Fibroblast of lung (primary cell): ENCODE data around the gene ZXDC. TPM values are rescaled to one million over a fixed set of nuclear protein-coding genes. Genes with fewer than 3 reads are reported as not detected.

Source experiments
- DNase-seq, 2 donors: peaks; one replicate each; pipeline versions ENCODE4 v3.0.0 to v3.0.0-alpha.2; 2010; ENCODE audit warnings: low read depth in 2 of 2
- H2AFZ ChIP-seq: 2 replicates; pipeline ENCODE4 v1.5.1; 2012; ENCODE audit warnings: low read length, control low read depth, inconsistent platforms
- H3K27ac ChIP-seq: 2 replicates; pipeline ENCODE4 v1.5.1; 2011; ENCODE audit warnings: low read length, control low read depth; ENCODE audit not compliant: insufficient read depth
- H3K27me3 ChIP-seq: 2 replicates; pipeline ENCODE4 v1.5.1; 2011; ENCODE audit warnings: mild to moderate bottlenecking, low read length; ENCODE audit not compliant: control insufficient read depth, insufficient read depth
- H3K36me3 ChIP-seq: 2 replicates; pipeline ENCODE4 v1.5.1; 2011; ENCODE audit warnings: low read length; ENCODE audit not compliant: control insufficient read depth, insufficient read depth
- H3K4me1 ChIP-seq: 2 replicates; pipeline ENCODE4 v1.5.1; 2011; ENCODE audit warnings: low read length; ENCODE audit not compliant: control insufficient read depth, insufficient read depth; ENCODE audit errors: extremely low read depth
- H3K4me2 ChIP-seq: 2 replicates; pipeline ENCODE4 v1.5.1; 2011; ENCODE audit warnings: low read length, control low read depth; ENCODE audit not compliant: insufficient read depth; ENCODE audit errors: extremely low read depth
- H3K4me3 ChIP-seq, 4 experiments: fragments of 200-600 bp in 1 of 4; sonication (generic) in 1 of 4; replicated peaks in 1 of 4; 2 replicates each; pipeline ENCODE4 v1.5.1; 2011 to 2016; ENCODE audit warnings: low read length in 4 of 4, low read depth in 3 of 4, mild to moderate bottlenecking in 3 of 4, control low read depth in 2 of 4, inconsistent platforms in 1 of 4, mixed read lengths in 1 of 4; ENCODE audit not compliant: insufficient read depth in 1 of 4; ENCODE audit errors: control extremely low read depth in 1 of 4
- H3K79me2 ChIP-seq: 2 replicates; pipeline ENCODE4 v1.5.1; 2012; ENCODE audit warnings: mild to moderate bottlenecking, low read length, inconsistent platforms; ENCODE audit not compliant: control insufficient read depth, insufficient read depth
- H3K9ac ChIP-seq: 2 replicates; pipeline ENCODE4 v1.5.1; 2011; ENCODE audit warnings: mild to moderate bottlenecking, low read length, control low read depth; ENCODE audit not compliant: insufficient read depth
- H3K9me3 ChIP-seq: 2 replicates; pipeline ENCODE4 v1.5.1; 2012; ENCODE audit warnings: low read depth, low read length; ENCODE audit not compliant: control insufficient read depth, insufficient read depth
- H4K20me1 ChIP-seq: 2 replicates; pipeline ENCODE4 v1.5.1; 2011; ENCODE audit warnings: low read length; ENCODE audit not compliant: control insufficient read depth, insufficient read depth; ENCODE audit errors: extremely low read depth
- EZH2 ChIP-seq: IDR thresholded peaks from 2 replicates; pipeline ENCODE4 v1.5.1; 2012; ENCODE audit warnings: low read length, control low read depth, mild to moderate bottlenecking; ENCODE audit errors: missing control alignments
- polyA plus RNA-seq, 2 donors: library from polyadenylated mRNA; depleted of rRNA in 1 of 2; stranded (reverse) in 1 of 2; unstranded in 1 of 2; fragments of >200 nt; gene quantifications; 2 replicates each; pipeline ENCODE4 v1.2.1, GENCODE V29; 2011 to 2012; ENCODE audit warnings: missing spikeins in 1 of 2
- total RNA-seq: library from RNA; depleted of rRNA; stranded (reverse); fragments of >200 nt; gene quantifications from 2 replicates; pipeline ENCODE4 v1.2.1, GENCODE V29; 2014
- TF ChIP-seq, protein P1 (sequence below), 2 donors: IDR thresholded peaks in 1 of 2; conservative IDR thresholded peaks in 1 of 2; 1 replicate in 1 of 2; 2 replicates in 1 of 2; pipeline ENCODE4 v1.5.1; 2011 to 2012; ENCODE audit warnings: low read length in 2 of 2, control low read depth in 1 of 2, inconsistent platforms in 1 of 2, low read depth in 1 of 2, mild to moderate bottlenecking in 1 of 2

ZXDC gene
- total and polyA plus RNA-seq, 2 donors (not counting 1 experiment from before 2014, with no cell fraction given), result 5.9 to 17.8 TPM

DNA sequence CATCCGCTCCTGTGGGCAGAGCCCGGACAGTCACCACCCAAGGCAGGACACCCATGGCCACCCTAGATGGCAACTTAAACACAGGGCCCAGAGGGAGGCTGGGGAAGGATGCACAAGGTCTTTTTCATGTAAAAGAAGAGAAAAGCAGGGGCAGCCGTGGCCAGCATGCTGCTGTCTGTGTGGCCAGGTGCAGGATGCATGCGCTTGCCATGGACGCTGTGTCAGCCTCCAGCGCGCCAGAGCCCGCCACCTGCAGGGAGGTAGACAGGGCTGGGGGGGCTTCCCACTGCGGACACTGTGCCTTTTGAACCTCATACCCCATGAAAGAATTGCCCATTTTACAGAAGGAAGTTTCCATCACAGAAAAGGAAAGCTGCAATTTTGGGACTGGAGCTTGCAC, 23.7 kb upstream of the ZXDC start:
- Histone ChIP-seq H3K27ac (no peak overlapping the region), H3K4me1 (no peaks in the 10 kb centered on the region), H3K9me3 (no peaks in the 10 kb centered on the region), H4K20me1 (no peaks in the 10 kb centered on the region), H3K79me2 (no peaks in the 10 kb centered on the region), H3K4me3 (no peak overlapping the region), H3K4me2 (no peak overlapping the region), H3K9ac (no peak overlapping the region), H3K36me3 (no peaks in the 10 kb centered on the region), H2AFZ (no peak overlapping the region), H3K27me3 (peaks cover 5% of the 10 kb centered on the region)
- no peak for TF ChIP-seq EZH2
- TF ChIP-seq, protein P1, sequence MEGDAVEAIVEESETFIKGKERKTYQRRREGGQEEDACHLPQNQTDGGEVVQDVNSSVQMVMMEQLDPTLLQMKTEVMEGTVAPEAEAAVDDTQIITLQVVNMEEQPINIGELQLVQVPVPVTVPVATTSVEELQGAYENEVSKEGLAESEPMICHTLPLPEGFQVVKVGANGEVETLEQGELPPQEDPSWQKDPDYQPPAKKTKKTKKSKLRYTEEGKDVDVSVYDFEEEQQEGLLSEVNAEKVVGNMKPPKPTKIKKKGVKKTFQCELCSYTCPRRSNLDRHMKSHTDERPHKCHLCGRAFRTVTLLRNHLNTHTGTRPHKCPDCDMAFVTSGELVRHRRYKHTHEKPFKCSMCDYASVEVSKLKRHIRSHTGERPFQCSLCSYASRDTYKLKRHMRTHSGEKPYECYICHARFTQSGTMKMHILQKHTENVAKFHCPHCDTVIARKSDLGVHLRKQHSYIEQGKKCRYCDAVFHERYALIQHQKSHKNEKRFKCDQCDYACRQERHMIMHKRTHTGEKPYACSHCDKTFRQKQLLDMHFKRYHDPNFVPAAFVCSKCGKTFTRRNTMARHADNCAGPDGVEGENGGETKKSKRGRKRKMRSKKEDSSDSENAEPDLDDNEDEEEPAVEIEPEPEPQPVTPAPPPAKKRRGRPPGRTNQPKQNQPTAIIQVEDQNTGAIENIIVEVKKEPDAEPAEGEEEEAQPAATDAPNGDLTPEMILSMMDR (conservative IDR thresholded peaks at IDR 0.05 in 1 of 2, IDR thresholded peaks at IDR 0.05 in 1 of 2; ENCODE audit: low read depth in 1 of 2, low read length in 2 of 2), result no peak
- no peak for DNase-seq

- TF ChIP-seq, protein P1 (conservative IDR thresholded peaks at IDR 0.05 in 1 of 2, IDR thresholded peaks at IDR 0.05 in 1 of 2; ENCODE audit: low read depth in 1 of 2, low read length in 2 of 2), result no peak
- no peak for TF ChIP-seq EZH2
- Histone ChIP-seq H3K36me3 (no peaks in the 10 kb centered on the region), H3K9me3 (no peaks in the 10 kb centered on the region), H3K27me3 (peaks cover 5% of the 10 kb centered on the region), H3K4me2 (no peak overlapping the region), H4K20me1 (no peaks in the 10 kb centered on the region), H2AFZ (no peak overlapping the region), H3K79me2 (no peaks in the 10 kb centered on the region), H3K9ac (no peak overlapping the region), H3K4me1 (no peaks in the 10 kb centered on the region), H3K4me3 (no peak overlapping the region), H3K27ac (no peak overlapping the region)
- DNase-seq, result no peak
These were observed 23.2 kb upstream of the ZXDC start for GRCh38 chr3:126498929-126499328.

DNA sequence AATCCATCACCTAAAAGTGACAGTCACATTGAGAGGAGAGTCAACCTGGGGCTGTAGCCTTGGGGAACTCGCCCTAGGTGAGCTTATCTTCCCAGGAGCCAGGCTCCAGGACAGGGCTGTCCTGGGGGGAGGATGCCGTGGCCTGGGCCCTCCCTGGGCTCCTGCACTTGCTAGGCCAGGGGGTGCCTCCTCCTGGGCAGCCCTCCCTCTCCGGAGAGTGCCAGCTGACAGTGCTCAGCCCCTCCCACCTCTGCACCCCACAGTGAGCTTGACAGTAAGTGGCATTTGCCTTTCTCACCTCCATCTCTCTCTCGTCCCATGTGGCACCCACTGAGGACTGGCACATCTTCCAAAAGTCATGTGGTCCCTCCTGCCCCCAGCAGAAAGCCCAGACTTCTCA, 22.8 kb upstream of the ZXDC start:
- TF ChIP-seq, protein P1 (conservative IDR thresholded peaks at IDR 0.05 in 1 of 2, IDR thresholded peaks at IDR 0.05 in 1 of 2; ENCODE audit: low read depth in 1 of 2, low read length in 2 of 2), result no peak
- no peak for TF ChIP-seq EZH2
- Histone ChIP-seq H3K79me2 (no peaks in the 10 kb centered on the region), H3K9ac (no peak overlapping the region), H4K20me1 (no peaks in the 10 kb centered on the region), H3K4me1 (no peaks in the 10 kb centered on the region), H3K9me3 (no peaks in the 10 kb centered on the region), H3K27me3 (peaks cover 5% of the 10 kb centered on the region), H3K4me3 (no peak overlapping the region), H3K4me2 (no peak overlapping the region), H3K27ac (no peak overlapping the region), H3K36me3 (no peaks in the 10 kb centered on the region), H2AFZ (no peak overlapping the region)
- no peak for DNase-seq
